Ectodermal cell (in vitro differentiated cells): ENCODE results near the gene CASK.

Experiments
- H3K27ac ChIP-seq: 2 replicates; pipeline ENCODE4 v1.7.0; 2013; ENCODE audit warnings: mild to moderate bottlenecking, low read depth, low read length; ENCODE audit not compliant: insufficient read depth, poor library complexity, severe bottlenecking
- H3K27me3 ChIP-seq: 2 replicates; pipeline ENCODE4 v1.7.0; 2013; ENCODE audit warnings: mild to moderate bottlenecking, low read length; ENCODE audit not compliant: insufficient read depth, control insufficient read depth, poor library complexity, severe bottlenecking
- H3K36me3 ChIP-seq: one replicate; pipeline ENCODE4 v1.7.0; 2013; ENCODE audit warnings: low read length; ENCODE audit not compliant: control insufficient read depth, insufficient read depth
- H3K4me1 ChIP-seq: one replicate; pipeline ENCODE4 v1.7.0; 2013; ENCODE audit warnings: low read length; ENCODE audit not compliant: control insufficient read depth, insufficient read depth
- H3K4me3 ChIP-seq: 2 replicates; pipeline ENCODE4 v1.7.0; 2013; ENCODE audit warnings: low read depth, low read length, control low read depth; ENCODE audit not compliant: insufficient read depth
- H3K9me3 ChIP-seq: 2 replicates; pipeline ENCODE4 v1.7.0; 2013; ENCODE audit warnings: mild to moderate bottlenecking, low read length, moderate library complexity; ENCODE audit not compliant: control insufficient read depth
- WGBS, 2 experiments: methylation state at CpG; one replicate each; pipeline ENCODE4 v1.1.7; 2013; ENCODE audit warnings: missing lambda C conversion rate in 2 of 2; 5-methylcytosine and 5-hydroxymethylcytosine counted together

CASK gene

GRCh38 chrX:41885724-41886123, 37.6 kb downstream of the CASK start:
- no peaks in the 10 kb centered on the region for H3K27me3 ChIP-seq
- no peaks in the 10 kb centered on the region for H3K9me3 ChIP-seq
- no peaks in the 10 kb centered on the region for H3K36me3 ChIP-seq
- no peak overlapping the region for H3K27ac ChIP-seq
- WGBS, 2 experiments: 100% methylated on average over 1 of the region's 1 CpG; no CpG with 5 or more reads in 1 of the 2 experiments
- H3K4me3 ChIP-seq: no peak overlapping the region
- H3K4me1 ChIP-seq: no peaks in the 10 kb centered on the region

- Histone ChIP-seq H3K9me3 (no peaks in the 10 kb centered on the region), H3K4me1 (no peaks in the 10 kb centered on the region)
- no CpG with 5 or more reads among the region's 1 CpG for WGBS, 2 experiments
Observed at GRCh38 chrX:41881166-41881565, 42.2 kb downstream of the CASK start.

GRCh38 chrX:41877167-41877566, 46.2 kb downstream of the CASK start:
- WGBS, 2 experiments: 83 to 100% methylated on average over 1 of the region's 2 CpGs
- Histone ChIP-seq H3K27me3 (no peaks in the 10 kb centered on the region), H3K36me3 (no peaks in the 10 kb centered on the region), H3K9me3 (no peaks in the 10 kb centered on the region), H3K4me3 (no peak overlapping the region), H3K4me1 (no peaks in the 10 kb centered on the region), H3K27ac (no peak overlapping the region)

More at GRCh38 chrX:41881166-41881565, 42.2 kb downstream of the CASK start:
- H3K36me3 ChIP-seq: no peaks in the 10 kb centered on the region
- H3K4me3 ChIP-seq: no peak overlapping the region
- H3K27ac ChIP-seq: no peak overlapping the region
- H3K27me3 ChIP-seq: no peaks in the 10 kb centered on the region

- H3K9me3 ChIP-seq: no peaks in the 10 kb centered on the region
- H3K36me3 ChIP-seq: no peaks in the 10 kb centered on the region
Observed at GRCh38 chrX:41875142-41875541, 48.2 kb downstream of the CASK start.

GRCh38 chrX:41870719-41871151, 52.6 kb downstream of the CASK start:
- H3K27me3 ChIP-seq: no peaks in the 10 kb centered on the region
- H3K36me3 ChIP-seq: no peaks in the 10 kb centered on the region
- no peak overlapping the region for H3K4me3 ChIP-seq
- WGBS, 2 experiments: 100% methylated on average over 2 of the region's 2 CpGs
- no peaks in the 10 kb centered on the region for H3K4me1 ChIP-seq
- no peak overlapping the region for H3K27ac ChIP-seq
- no peaks in the 10 kb centered on the region for H3K9me3 ChIP-seq

More at GRCh38 chrX:41875142-41875541, 48.2 kb downstream of the CASK start:
- 96 to 100% methylated on average over 1 of the region's 1 CpG for WGBS, 2 experiments
- H3K27me3 ChIP-seq: no peaks in the 10 kb centered on the region
- no peaks in the 10 kb centered on the region for H3K4me1 ChIP-seq
- no peak overlapping the region for H3K4me3 ChIP-seq
- H3K27ac ChIP-seq: no peak overlapping the region

- WGBS, 2 experiments: 92 to 94% methylated on average over 3 of the region's 3 CpGs
- Histone ChIP-seq H3K27me3 (no peaks in the 10 kb centered on the region), H3K4me1 (no peaks in the 10 kb centered on the region), H3K4me3 (no peak overlapping the region), H3K9me3 (no peaks in the 10 kb centered on the region), H3K36me3 (no peaks in the 10 kb centered on the region), H3K27ac (no peak overlapping the region)
Observed at GRCh38 chrX:41868392-41868977, 54.9 kb downstream of the CASK start.

GRCh38 chrX:41863343-41864203, 59.8 kb downstream of the CASK start:
- Histone ChIP-seq H3K36me3 (no peaks in the 10 kb centered on the region), H3K27me3 (no peaks in the 10 kb centered on the region), H3K9me3 (no peaks in the 10 kb centered on the region), H3K4me3 (no peak overlapping the region), H3K4me1 (no peaks in the 10 kb centered on the region), H3K27ac (no peak overlapping the region)
- 100% methylated on average over 2 of the region's 2 CpGs; no CpG with 5 or more reads in 1 of the 2 experiments for WGBS, 2 experiments

- 89 to 91% methylated on average over 2 to 3 of the region's 4 CpGs for WGBS, 2 experiments
Observed at GRCh38 chrX:41862562-41863184, 60.7 kb downstream of the CASK start.

GRCh38 chrX:41858161-41858775, 65.1 kb downstream of the CASK start:
- no peaks in the 10 kb centered on the region for H3K27me3 ChIP-seq
- no peaks in the 10 kb centered on the region for H3K36me3 ChIP-seq
- H3K27ac ChIP-seq: no peak overlapping the region
- H3K4me1 ChIP-seq: no peaks in the 10 kb centered on the region
- 71 to 83% methylated on average over 4 of the region's 4 CpGs for WGBS, 2 experiments
- no peaks in the 10 kb centered on the region for H3K9me3 ChIP-seq
- H3K4me3 ChIP-seq: no peak overlapping the region

More at GRCh38 chrX:41862562-41863184, 60.7 kb downstream of the CASK start:
- Histone ChIP-seq H3K27ac (no peak overlapping the region), H3K36me3 (no peaks in the 10 kb centered on the region), H3K9me3 (no peaks in the 10 kb centered on the region), H3K4me1 (no peaks in the 10 kb centered on the region), H3K27me3 (no peaks in the 10 kb centered on the region), H3K4me3 (no peak overlapping the region)

GRCh38 chrX:41857670-41858069, 65.7 kb downstream of the CASK start:
- Histone ChIP-seq H3K36me3 (no peaks in the 10 kb centered on the region), H3K4me1 (no peaks in the 10 kb centered on the region), H3K4me3 (no peak overlapping the region), H3K9me3 (no peaks in the 10 kb centered on the region), H3K27ac (no peak overlapping the region), H3K27me3 (no peaks in the 10 kb centered on the region)
- 100% methylated on average over 2 of the region's 2 CpGs for WGBS, 2 experiments
